IMR-90 (cell line): ENCODE results near the gene EPB41L3. TPM values are rescaled to one million over a fixed set of nuclear protein-coding genes. Genes with fewer than 3 reads are reported as not detected.

Experiments
- ATAC-seq: fragments of 200-7000 bp; cut with Tn5 transposase; 2 replicates; pipeline ENCODE4 v1.9.1; 2020; ENCODE audit warnings: low read depth, mild to moderate bottlenecking, moderate library complexity
- Bru-seq: library from RNA; stranded (reverse); fragments of 400-500 nt; gene quantifications from one replicate; lab custom pipeline; 2021; lab: Mats Ljungman, UMichigan
- BruChase-seq, 2 experiments: library from RNA; stranded (reverse); fragments of 400-500 nt; gene quantifications; one replicate each; lab custom pipeline; 2021; lab: Mats Ljungman, UMichigan
- BruUV-seq: library from RNA; stranded (reverse); fragments of 400-500 nt; replicated peaks from 2 replicates; lab custom pipeline; 2021; lab: Mats Ljungman, UMichigan
- CTCF ChIA-PET: fragments of 300-600 bp; formaldehyde crosslinking; extraction: SDS; loops from one replicate; lab custom pipeline; 2021; ENCODE audit warnings: antibody characterized with exemption; lab: Yijun Ruan, JAX
- POLR2A ChIA-PET: fragments of 300-600 bp; sonication (Branson Sonifier 250); formaldehyde crosslinking; loops from one replicate; lab custom pipeline; 2022; ENCODE audit warnings: antibody characterized with exemption; ENCODE audit not compliant: unreplicated experiment; lab: Charles Lee
- DNase-seq: peaks from one replicate; pipeline ENCODE4 v3.0.0; 2013
- H2AFZ ChIP-seq: replicated peaks from 2 replicates; pipeline ENCODE3; 2013; ENCODE audit warnings: low read length, mild to moderate bottlenecking; ENCODE audit not compliant: poor library complexity
- H2AK5ac ChIP-seq: 2 replicates; pipeline ENCODE4 v1.6.1; 2013; ENCODE audit warnings: low read depth, low read length, inconsistent platforms
- H2AK9ac ChIP-seq: replicated peaks from 2 replicates; pipeline ENCODE3; 2013; ENCODE audit warnings: mild to moderate bottlenecking, low read depth, low read length, moderate library complexity; ENCODE audit not compliant: poor library complexity
- H2BK120ac ChIP-seq: 2 replicates; pipeline ENCODE4 v1.6.1; 2013; ENCODE audit warnings: low read depth, low read length, inconsistent platforms
- H2BK15ac ChIP-seq: 3 replicates; pipeline ENCODE4 v1.6.1; 2013; ENCODE audit warnings: low read depth, low read length, inconsistent platforms
- H2BK20ac ChIP-seq: 2 replicates; pipeline ENCODE4 v1.6.1; 2013; ENCODE audit warnings: low read depth, mild to moderate bottlenecking, inconsistent platforms, low read length, moderate library complexity
- H2BK5ac ChIP-seq: 2 replicates; pipeline ENCODE4 v1.6.1; 2013; ENCODE audit warnings: mild to moderate bottlenecking, low read depth, low read length, inconsistent platforms; ENCODE audit not compliant: poor library complexity, severe bottlenecking
- H3K14ac ChIP-seq: replicated peaks from 2 replicates; pipeline ENCODE4 v1.6.1; 2013; ENCODE audit warnings: low read depth, low read length, inconsistent platforms
- H3K18ac ChIP-seq: 2 replicates; pipeline ENCODE4 v1.6.1; 2013; ENCODE audit warnings: low read depth, low read length, control low read depth
- H3K23ac ChIP-seq: 2 replicates; pipeline ENCODE4 v1.6.1; 2013; ENCODE audit warnings: low read depth, low read length, inconsistent platforms
- H3K27ac ChIP-seq: 2 replicates; pipeline ENCODE4 v1.5.1; 2013; ENCODE audit warnings: mild to moderate bottlenecking, control low read depth, low read length; ENCODE audit not compliant: insufficient read depth
- H3K27me3 ChIP-seq: 2 replicates; pipeline ENCODE4 v1.6.1; 2013; ENCODE audit warnings: low read length; ENCODE audit not compliant: control insufficient read depth, insufficient read depth
- H3K36me3 ChIP-seq: 2 replicates; pipeline ENCODE4 v1.6.1; 2013; ENCODE audit warnings: low read length, mixed read lengths; ENCODE audit not compliant: control insufficient read depth, insufficient read depth
- H3K4ac ChIP-seq: 2 replicates; pipeline ENCODE4 v1.6.1; 2013; ENCODE audit warnings: low read depth, low read length, inconsistent platforms
- H3K4me1 ChIP-seq: 2 replicates; pipeline ENCODE4 v1.6.1; 2013; ENCODE audit warnings: low read length, mixed read lengths; ENCODE audit not compliant: control insufficient read depth, insufficient read depth
- H3K4me2 ChIP-seq: 2 replicates; pipeline ENCODE4 v1.6.1; 2013; ENCODE audit warnings: low read depth, mild to moderate bottlenecking, control low read depth, low read length, moderate library complexity
- H3K4me3 ChIP-seq: 2 replicates; pipeline ENCODE4 v1.5.1; 2013; ENCODE audit warnings: low read depth, mild to moderate bottlenecking, control low read depth, low read length, moderate library complexity; ENCODE audit not compliant: insufficient read depth
- H3K56ac ChIP-seq: 2 replicates; pipeline ENCODE4 v1.6.1; 2013; ENCODE audit warnings: low read length, inconsistent platforms; ENCODE audit not compliant: insufficient read depth; ENCODE audit errors: extremely low read depth
- H3K79me1 ChIP-seq, 2 experiments: 2 replicates each; pipeline ENCODE4 v1.6.1; 2013; ENCODE audit warnings: low read length in 2 of 2, inconsistent platforms in 1 of 2, low read depth in 1 of 2
- H3K9ac ChIP-seq: 2 replicates; pipeline ENCODE4 v1.6.1; 2013; ENCODE audit warnings: low read depth, low read length, control low read depth
- H3K9me1 ChIP-seq: 2 replicates; pipeline ENCODE4 v1.6.1; 2013; ENCODE audit warnings: low read length, inconsistent platforms; ENCODE audit not compliant: insufficient read depth
- H3K9me3 ChIP-seq: 2 replicates; pipeline ENCODE4 v1.6.1; 2013; ENCODE audit warnings: low read length; ENCODE audit not compliant: control insufficient read depth, insufficient read depth
- H4K20me1 ChIP-seq: 2 replicates; pipeline ENCODE4 v1.6.1; 2013; ENCODE audit warnings: low read length, inconsistent platforms; ENCODE audit not compliant: insufficient read depth
- H4K5ac ChIP-seq: 2 replicates; pipeline ENCODE4 v1.6.1; 2013; ENCODE audit warnings: mild to moderate bottlenecking, low read depth, low read length, control low read depth
- H4K8ac ChIP-seq, 2 experiments: 2 replicates each; pipeline ENCODE4 v1.6.1; 2013; ENCODE audit warnings: low read depth in 2 of 2, low read length in 2 of 2, control low read depth in 1 of 2, inconsistent platforms in 1 of 2
- H4K91ac ChIP-seq: 2 replicates; pipeline ENCODE4 v1.6.1; 2013; ENCODE audit warnings: low read depth, low read length, inconsistent platforms; ENCODE audit not compliant: insufficient read depth
- CHD1 ChIP-seq: IDR thresholded peaks from 2 replicates; pipeline ENCODE4 v1.6.1; 2012; ENCODE audit warnings: low read depth, low read length, improper control_type of control experiment
- FOS ChIP-seq: fragments of 150-350 bp; IDR thresholded peaks from 2 replicates; pipeline ENCODE4 v1.6.1; 2016; ENCODE audit warnings: low read depth, low read length
- MAZ ChIP-seq: IDR thresholded peaks from 2 replicates; pipeline ENCODE4 v1.6.1; 2012; ENCODE audit warnings: low read depth, mild to moderate bottlenecking, low read length, improper control_type of control experiment, moderate library complexity, borderline replicate concordance
- NFE2L2 ChIP-seq: fragments of 150-350 bp; IDR thresholded peaks from 2 replicates; pipeline ENCODE4 v1.6.1; 2016; ENCODE audit warnings: low read depth, mild to moderate bottlenecking, low read length
- POLR2A ChIP-seq: IDR thresholded peaks from 2 replicates; pipeline ENCODE4 v1.6.1; 2012; ENCODE audit warnings: mild to moderate bottlenecking, low read depth, low read length
- RAD21 ChIP-seq: IDR thresholded peaks from 2 replicates; pipeline ENCODE4 v1.6.1; 2012; ENCODE audit warnings: low read length, improper control_type of control experiment
- WGBS, 2 experiments: methylation state at CpG; one replicate each; pipeline versions ENCODE4 v1.1.5 to v1.1.7; 2013; ENCODE audit warnings: missing lambda C conversion rate in 2 of 2; ENCODE audit not compliant: insufficient read length in 1 of 2; ENCODE audit errors: extremely low coverage in 2 of 2; 5-methylcytosine and 5-hydroxymethylcytosine counted together
- dilution Hi-C: fragments of 300-500 bp; cut with HindIII; formaldehyde crosslinking; loops from one replicate; pipeline ENCODE4 v1.14.3; 2018; ENCODE audit warnings: low sequenced_read_pairs; ENCODE audit not compliant: unreplicated experiment
- in situ Hi-C: fragments of 300-500 bp; cut with MboI; formaldehyde crosslinking; loops from 3 replicates; pipeline ENCODE4 v1.14.3; 2019; ENCODE audit warnings: low sequenced_read_pairs, inconsistent platforms, mixed read lengths
- intact Hi-C: fragments of 100-400 bp; cut with micrococcal nuclease; formaldehyde crosslinking; loops from 2 replicates; pipeline ENCODE4 v1.10.0; 2022
- long read RNA-seq: library from polyadenylated mRNA; unstranded; transcript quantifications from one replicate; pipeline ENCODE4 v2.0.0, GENCODE V29; 2021; ENCODE audit not compliant: unreplicated experiment
- polyA plus RNA-seq, 3 experiments: library from polyadenylated mRNA; depleted of rRNA; stranded (reverse); fragments of >200 nt; gene quantifications; 2 replicates each; pipeline ENCODE4 v1.2.3, GENCODE V29; 2012; ENCODE audit warnings: low replicate concordance in 1 of 3
- total RNA-seq: library from RNA; depleted of rRNA; stranded (reverse); fragments of >200 nt; gene quantifications from 2 replicates; pipeline ENCODE4 v1.2.3, GENCODE V29; 2012; rRNA removed
- TF ChIP-seq, protein P1 (sequence below): fragments of 150-350 bp; IDR thresholded peaks from 2 replicates; pipeline ENCODE4 v1.6.1; 2016; ENCODE audit warnings: low read depth, mild to moderate bottlenecking, low read length, moderate library complexity, borderline replicate concordance

The EPB41L3 gene
- 70.3 and 90.5 TPM in 2 replicates for total RNA-seq
- polyA plus RNA-seq (2012; rRNA removed), result 36.6 and 39.9 TPM in 2 replicates
- 22.8 and 27.2 TPM in 2 replicates for polyA plus RNA-seq (2012; cell fraction: cytosol; rRNA removed)
- 18.8 and 44.4 TPM in 2 replicates for polyA plus RNA-seq (2012; cell fraction: nucleus; rRNA removed; ENCODE audit: low replicate concordance)
- Bru-seq, nascent RNA, result percentile 47 among the genes with signal in this experiment
- BruChase-seq, experiment 1, labeled RNA remaining after a 6-hour chase, result percentile 38 among the genes with signal in this experiment
- BruChase-seq, experiment 2, labeled RNA remaining after a 2-hour chase, result percentile 38 among the genes with signal in this experiment
- long read RNA-seq, transcript EPB41L3-204 (20 exons, 3,370 nt), result major isoform, 17 of 36 reads
- long read RNA-seq, partial matches to known transcripts, result 3 of 36 reads
- long read RNA-seq, other reads (novel, unspliced or antisense), result 16 of 36 reads

DNA sequence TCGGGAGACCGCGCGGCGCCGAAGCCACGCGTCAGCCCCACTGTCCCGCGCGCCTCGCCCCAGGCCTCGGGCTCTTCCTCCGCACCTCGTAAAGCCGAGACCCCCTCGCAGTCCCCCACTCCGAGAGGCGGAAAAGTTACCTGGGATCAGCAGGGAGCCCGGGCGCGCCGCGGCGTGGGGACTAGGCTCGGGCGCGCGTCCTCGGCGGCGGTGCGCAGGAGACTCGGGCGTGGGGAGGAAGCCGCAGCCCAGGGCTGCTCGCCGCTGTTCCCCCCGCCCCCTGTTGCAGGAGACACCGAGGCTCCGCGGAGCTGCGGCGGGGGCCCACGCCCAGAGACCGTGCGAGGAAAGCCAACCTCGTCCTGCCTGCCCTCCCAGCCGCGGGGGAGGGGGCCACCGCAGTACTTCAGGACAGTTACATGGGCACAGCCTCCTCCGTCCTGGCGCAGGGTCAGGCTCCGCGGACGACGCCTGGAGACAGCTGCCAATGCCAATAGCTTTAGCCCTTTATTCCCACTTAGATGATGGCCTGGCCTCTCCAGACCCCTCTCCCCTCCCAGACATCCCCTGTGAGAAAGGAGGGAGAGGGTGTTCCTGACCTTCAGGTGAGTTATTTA is at the start of gene EPB41L3:
TSS of gene EPB41L3 (minus strand) at position 225 of the 617 bp plus-strand sequence. CDS start 54,814 bp downstream, outside the sequence.
- Histone ChIP-seq H4K5ac (no peak within 1 kb of the TSS; the same call in 1 of the 2 replicates), H2AK9ac (peak within 1 kb of the TSS; percentile 72), H3K4me2 (peak within 1 kb of the TSS; percentile 83), H3K9me1 (peaks cover 3% of the 10 kb centered on the region; the same call in 1 of the 2 replicates), H3K4ac (peak within 1 kb of the TSS; percentile 75), H3K4me3 (peak within 1 kb of the TSS; percentile 98), H2BK5ac (peak within 1 kb of the TSS; percentile 84), H3K27me3 (no peaks in the 10 kb centered on the region; the same call in 1 of the 2 replicates), H4K91ac (peak within 1 kb of the TSS; percentile 32), H3K79me1 (peaks cover 0 to 4% of the 10 kb centered on the region in 2 experiments; a peak in 2 of 4 replicates), H3K23ac (peak within 1 kb of the TSS; percentile 85), H3K9ac (peak within 1 kb of the TSS; percentile 67), H3K18ac (no peak within 1 kb of the TSS; the same call in 1 of the 2 replicates), H2BK120ac (peak within 1 kb of the TSS; percentile 52; the same call in 1 of the 2 replicates), H2AFZ (peak within 1 kb of the TSS; percentile 95), H2BK15ac (no peak within 1 kb of the TSS), H3K27ac (peak within 1 kb of the TSS; percentile 79), H3K36me3 (no peaks in the 10 kb centered on the region), H3K14ac (peak within 1 kb of the TSS; percentile 76), H3K9me3 (no peaks in the 10 kb centered on the region), H4K20me1 (no peaks in the 10 kb centered on the region), H4K8ac (peak within 1 kb of the TSS; percentile 80 to 81; a peak in 3 of 4 replicates), H3K4me1 (no peaks in the 10 kb centered on the region), H3K56ac (no peak within 1 kb of the TSS), H2BK20ac (no peak within 1 kb of the TSS), H2AK5ac (no peak within 1 kb of the TSS)
- CTCF ChIA-PET, result no interaction called here
- 1% methylated on average over 26 of the region's 57 CpGs; no CpG with 5 or more reads in 1 of the 2 experiments for WGBS, 2 experiments
- POLR2A ChIA-PET, result no interaction called here
- ATAC-seq (peak; percentile 78), DNase-seq (peak; percentile 20)
- in situ Hi-C loops (no loop called here), intact Hi-C loops (no loop called here), dilution Hi-C loops (no loop called here)
- BruUV-seq, result no TSS peak
- TF ChIP-seq MAZ (peak; percentile 48; the same call in 1 of the 2 replicates), CHD1 (no peak), NFE2L2 (no peak), FOS (no peak), POLR2A (no peak), RAD21 (no peak)
- TF ChIP-seq, protein P1, sequence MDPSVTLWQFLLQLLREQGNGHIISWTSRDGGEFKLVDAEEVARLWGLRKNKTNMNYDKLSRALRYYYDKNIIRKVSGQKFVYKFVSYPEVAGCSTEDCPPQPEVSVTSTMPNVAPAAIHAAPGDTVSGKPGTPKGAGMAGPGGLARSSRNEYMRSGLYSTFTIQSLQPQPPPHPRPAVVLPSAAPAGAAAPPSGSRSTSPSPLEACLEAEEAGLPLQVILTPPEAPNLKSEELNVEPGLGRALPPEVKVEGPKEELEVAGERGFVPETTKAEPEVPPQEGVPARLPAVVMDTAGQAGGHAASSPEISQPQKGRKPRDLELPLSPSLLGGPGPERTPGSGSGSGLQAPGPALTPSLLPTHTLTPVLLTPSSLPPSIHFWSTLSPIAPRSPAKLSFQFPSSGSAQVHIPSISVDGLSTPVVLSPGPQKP, result no peak
